AG10803 (cell line): Measurements from ENCODE around the gene RBM4.

Source experiments
- DNase-seq: peaks from one replicate; pipeline ENCODE4 v3.0.0; 2010; ENCODE audit warnings: low read depth
- H3K4me3 ChIP-seq: 2 replicates; pipeline ENCODE4 v1.5.1; 2011; ENCODE audit warnings: mild to moderate bottlenecking, low read length, control low read depth
- CTCF ChIP-seq: conservative IDR thresholded peaks from 2 replicates; pipeline ENCODE4 v1.5.1; 2011; ENCODE audit warnings: mild to moderate bottlenecking, low read length, control low read depth, inconsistent platforms

Gene RBM4

GRCh38 chr11:66691311-66691980, 52.9 kb downstream of the RBM4 start:
- no peak for DNase-seq
- no peak overlapping the region for H3K4me3 ChIP-seq
- no peak for TF ChIP-seq CTCF

DNA sequence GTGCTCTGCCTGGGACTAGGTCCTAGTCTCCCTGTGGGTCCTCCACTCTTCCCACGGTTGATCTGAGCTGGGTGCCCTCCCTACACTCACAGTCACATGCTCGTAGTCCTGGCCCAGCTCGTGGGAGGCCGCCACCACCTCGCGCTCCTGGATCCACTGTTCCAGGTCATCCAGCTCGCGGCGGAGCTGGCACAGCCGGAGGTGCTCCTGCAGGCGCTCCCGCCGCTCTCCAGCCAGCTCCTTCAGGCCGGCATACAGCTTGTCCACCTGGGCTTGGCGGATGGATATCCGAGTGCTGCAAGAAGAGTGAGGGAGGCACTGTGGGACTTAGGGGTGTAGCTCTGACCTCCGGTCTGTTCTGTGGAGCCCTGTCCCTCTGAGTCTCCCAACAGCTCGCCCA, 53.9 kb downstream of the RBM4 start:
- no peak for DNase-seq
- no peak for TF ChIP-seq CTCF
- no peak overlapping the region for H3K4me3 ChIP-seq

DNA sequence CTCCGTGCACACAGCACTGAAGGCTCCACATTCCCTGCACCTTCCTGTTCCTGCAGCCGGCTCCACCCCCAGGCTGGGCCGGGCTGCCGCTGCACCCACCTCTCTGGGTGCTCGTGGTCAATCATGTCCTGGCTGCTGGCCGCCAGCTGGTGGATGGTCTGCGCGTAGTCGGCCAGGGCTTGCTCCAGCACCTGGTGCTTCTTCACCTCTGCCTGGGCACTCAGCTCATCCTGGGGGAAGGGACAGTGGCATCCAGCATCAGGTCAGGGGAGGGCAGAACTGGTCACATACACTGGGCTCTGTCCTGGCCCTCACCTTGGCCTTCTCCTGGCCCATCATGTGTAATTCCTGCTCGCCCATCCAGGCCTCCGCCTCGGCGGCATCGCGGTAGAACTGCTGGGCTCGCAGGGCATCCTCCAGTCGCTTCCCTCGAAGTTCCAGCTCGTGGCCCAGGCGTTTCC, 54.4 kb downstream of the RBM4 start:
- no peak for TF ChIP-seq CTCF
- no peak for DNase-seq
- no peak overlapping the region for H3K4me3 ChIP-seq

DNA sequence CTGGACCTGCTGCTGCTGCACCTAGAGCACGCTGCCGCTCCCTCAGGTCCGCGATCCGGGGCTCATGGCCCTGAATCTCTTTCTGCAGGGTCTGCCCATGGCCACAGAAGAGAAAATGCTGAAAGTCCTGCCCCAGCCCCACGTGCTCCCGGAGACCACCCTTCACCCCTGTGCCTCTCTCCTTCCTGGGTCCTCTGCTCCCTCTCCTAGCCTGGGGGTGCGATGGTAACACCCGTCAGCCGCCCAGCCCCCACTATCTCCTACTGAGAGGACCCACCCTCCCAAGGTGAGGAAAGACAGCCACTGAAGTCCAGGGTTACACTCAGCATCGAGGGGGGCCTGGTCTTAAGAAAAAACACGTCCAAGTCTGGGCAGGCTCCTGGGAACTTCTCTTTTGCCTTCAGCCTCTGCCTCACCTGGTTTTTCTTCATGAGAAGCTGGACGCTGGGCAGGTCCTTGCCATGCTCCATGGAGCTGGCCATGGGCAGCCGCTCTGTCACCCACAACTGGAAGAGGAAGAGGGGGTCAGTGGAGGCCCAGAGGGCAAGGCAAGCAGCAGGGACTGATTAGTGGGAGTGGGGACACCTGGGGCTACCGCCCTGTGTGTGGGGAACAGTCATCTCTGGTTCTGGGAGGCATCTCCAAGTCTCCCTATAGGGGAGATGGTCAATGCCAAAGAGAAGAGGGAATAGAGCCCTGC, 55.0 kb downstream of the RBM4 start:
- DNase-seq: no peak
- no peak for TF ChIP-seq CTCF
- no peak overlapping the region for H3K4me3 ChIP-seq

DNA sequence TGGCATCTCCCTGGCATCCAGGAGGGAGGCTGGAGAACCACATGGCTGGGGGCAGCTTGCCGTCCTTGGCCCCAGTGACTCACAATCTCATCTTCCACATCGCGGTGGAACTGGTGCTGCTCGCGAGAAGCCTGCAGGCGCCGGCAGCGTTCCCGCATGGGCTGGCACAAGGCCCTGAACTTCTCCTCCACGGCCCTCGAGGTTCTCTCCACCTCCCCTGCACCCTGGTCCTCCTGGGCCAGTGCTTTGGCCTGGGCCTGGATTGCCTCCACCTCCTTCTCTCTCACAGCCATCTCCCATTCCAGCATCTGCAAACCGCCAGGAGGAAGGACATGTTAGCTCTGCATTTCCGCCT, 55.5 kb downstream of the RBM4 start:
- no peak for DNase-seq
- H3K4me3 ChIP-seq: no peak overlapping the region
- no peak for TF ChIP-seq CTCF

DNA sequence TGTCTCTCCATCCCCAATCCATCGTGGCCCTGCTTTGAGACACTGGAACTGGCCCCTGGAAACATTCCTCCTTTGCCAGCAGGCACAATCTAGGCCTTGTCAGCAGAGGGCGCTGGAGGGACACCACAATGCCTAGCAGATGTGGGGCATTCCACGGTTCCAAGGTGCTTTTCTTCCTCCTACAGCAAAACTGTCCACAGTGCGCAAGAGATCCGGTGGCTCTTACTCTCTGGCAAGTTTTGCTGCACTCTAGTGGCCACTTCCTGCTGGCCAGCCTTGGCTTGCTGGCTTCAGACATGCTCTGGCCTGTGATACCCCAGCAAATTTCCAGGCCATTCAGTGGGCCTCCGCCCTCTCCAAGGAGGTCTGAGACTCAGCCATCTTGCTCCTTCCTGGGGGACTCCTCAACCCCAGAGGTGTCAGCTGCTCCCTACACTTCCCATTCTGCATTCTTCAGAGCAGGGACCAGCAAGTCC, 56.3 kb downstream of the RBM4 start:
- peak; percentile 98 for DNase-seq
- TF ChIP-seq CTCF: peak; percentile 99
- H3K4me3 ChIP-seq: no peak overlapping the region
